Colonic mucosa (tissue), 4 donors: ENCODE measurements around the gene BCL11B. TPM values are rescaled to one million over a fixed set of nuclear protein-coding genes. Genes with fewer than 3 reads are reported as not detected.

Experiments
- DNase-seq: peaks from one replicate; pipeline ENCODE4 v3.0.0-alpha.2; 2020
- H3K27ac ChIP-seq: fragments of 200-600 bp; one replicate; pipeline ENCODE4 v1.8.0; 2021
- H3K27me3 ChIP-seq: fragments of 200-600 bp; one replicate; pipeline ENCODE4 v1.8.0; 2021
- H3K36me3 ChIP-seq: fragments of 200-600 bp; one replicate; pipeline ENCODE4 v1.8.0; 2021
- H3K4me1 ChIP-seq: fragments of 200-600 bp; one replicate; pipeline ENCODE4 v1.8.0; 2021; ENCODE audit warnings: mild to moderate bottlenecking
- H3K4me3 ChIP-seq: fragments of 200-600 bp; one replicate; pipeline ENCODE4 v1.8.0; 2021
- H3K9ac ChIP-seq, 2 donors: one replicate each; pipeline ENCODE4 v1.7.0; 2013; ENCODE audit warnings: control low read depth in 2 of 2, low read depth in 2 of 2, low read length in 2 of 2
- H3K9me3 ChIP-seq: fragments of 200-600 bp; one replicate; pipeline ENCODE4 v1.8.0; 2021
- intact Hi-C: fragments of 100-400 bp; cut with DNase I; formaldehyde crosslinking; loops from one replicate; pipeline ENCODE4 v1.14.1; 2022
- total RNA-seq, 2 donors: library from RNA; stranded (reverse); fragmentation: NEBNext Ultra II Directional in 1 of 2; extraction: Animal tissue kit (Norgen Biotek cat#: 25700) in 1 of 2; gene quantifications; one replicate each; pipeline ENCODE4 v1.2.1, GENCODE V29; 2021
- TF ChIP-seq, protein P1 (sequence below): fragments of 200-600 bp; IDR thresholded peaks from one replicate; pipeline ENCODE4 v1.8.0; 2022; ENCODE audit warnings: antibody characterized with exemption, mild to moderate bottlenecking
- donor health status: healthy.
- donor health status: DM: no; HTN: no; CAD: no.
- donor health status: DM: no; HTN: no; CAD: no.

BCL11B gene
- total RNA-seq, 2 donors from 2014 or later = 5.6 to 10.4 TPM

- TF ChIP-seq, protein P1, sequence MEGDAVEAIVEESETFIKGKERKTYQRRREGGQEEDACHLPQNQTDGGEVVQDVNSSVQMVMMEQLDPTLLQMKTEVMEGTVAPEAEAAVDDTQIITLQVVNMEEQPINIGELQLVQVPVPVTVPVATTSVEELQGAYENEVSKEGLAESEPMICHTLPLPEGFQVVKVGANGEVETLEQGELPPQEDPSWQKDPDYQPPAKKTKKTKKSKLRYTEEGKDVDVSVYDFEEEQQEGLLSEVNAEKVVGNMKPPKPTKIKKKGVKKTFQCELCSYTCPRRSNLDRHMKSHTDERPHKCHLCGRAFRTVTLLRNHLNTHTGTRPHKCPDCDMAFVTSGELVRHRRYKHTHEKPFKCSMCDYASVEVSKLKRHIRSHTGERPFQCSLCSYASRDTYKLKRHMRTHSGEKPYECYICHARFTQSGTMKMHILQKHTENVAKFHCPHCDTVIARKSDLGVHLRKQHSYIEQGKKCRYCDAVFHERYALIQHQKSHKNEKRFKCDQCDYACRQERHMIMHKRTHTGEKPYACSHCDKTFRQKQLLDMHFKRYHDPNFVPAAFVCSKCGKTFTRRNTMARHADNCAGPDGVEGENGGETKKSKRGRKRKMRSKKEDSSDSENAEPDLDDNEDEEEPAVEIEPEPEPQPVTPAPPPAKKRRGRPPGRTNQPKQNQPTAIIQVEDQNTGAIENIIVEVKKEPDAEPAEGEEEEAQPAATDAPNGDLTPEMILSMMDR = no peak
Observed at GRCh38 chr14:99244941-99245563, 26.9 kb downstream of the BCL11B start.

GRCh38 chr14:99244367-99244901 is 27.6 kb downstream of the BCL11B start:
- Histone ChIP-seq H3K4me3 (no peak overlapping the region), H3K9ac (no peak overlapping the region), H3K4me1 (no peaks in the 10 kb centered on the region), H3K36me3 (no peaks in the 10 kb centered on the region), H3K9me3 (no peaks in the 10 kb centered on the region), H3K27ac (no peak overlapping the region), H3K27me3 (peaks cover 9% of the 10 kb centered on the region)
- no peak for DNase-seq
- TF ChIP-seq, protein P1 = no peak
- intact Hi-C loops = no loop called here

More at GRCh38 chr14:99244941-99245563, 26.9 kb downstream of the BCL11B start:
- no peak overlapping the region for H3K27ac ChIP-seq
- H3K27me3 ChIP-seq = peaks cover 9% of the 10 kb centered on the region
- intact Hi-C loops = no loop called here
- DNase-seq = no peak
- no peak overlapping the region for H3K4me3 ChIP-seq
- no peaks in the 10 kb centered on the region for H3K4me1 ChIP-seq
- H3K9ac ChIP-seq = no peak overlapping the region
- H3K9me3 ChIP-seq = no peaks in the 10 kb centered on the region
- no peaks in the 10 kb centered on the region for H3K36me3 ChIP-seq

GRCh38 chr14:99242816-99243721 is 28.9 kb downstream of the BCL11B start:
- DNase-seq = no peak
- no peak overlapping the region for H3K4me3 ChIP-seq

DNA sequence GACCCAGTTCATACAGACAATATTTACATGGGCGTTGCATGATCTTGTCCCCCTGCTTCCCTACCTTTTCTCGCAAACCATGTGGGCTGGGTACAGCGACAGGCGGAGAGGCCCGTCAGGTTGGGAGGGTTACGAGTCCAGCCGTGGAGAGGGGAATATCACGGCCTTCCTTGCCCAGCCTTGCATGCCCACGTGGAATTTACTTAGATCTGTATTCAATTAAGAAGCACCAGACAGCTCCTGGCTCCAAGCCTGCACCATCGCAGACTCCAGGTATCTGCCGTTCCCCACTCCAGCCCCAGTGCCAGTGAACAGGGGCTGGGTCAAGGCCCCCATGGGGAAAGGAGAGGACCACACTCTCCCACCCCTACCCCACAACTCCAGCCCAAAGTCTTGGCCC is 29.8 kb downstream of the BCL11B start:
- Histone ChIP-seq H3K4me3 (no peak overlapping the region), H3K27ac (no peak overlapping the region), H3K4me1 (no peaks in the 10 kb centered on the region), H3K27me3 (peaks cover 9% of the 10 kb centered on the region), H3K9me3 (no peaks in the 10 kb centered on the region), H3K9ac (peak overlapping the region in 1 of 2 donors; percentile 8), H3K36me3 (no peaks in the 10 kb centered on the region)
- TF ChIP-seq, protein P1 = no peak
- no peak for DNase-seq
- intact Hi-C loops = no loop called here

More at GRCh38 chr14:99242816-99243721, 28.9 kb downstream of the BCL11B start:
- TF ChIP-seq, protein P1 = no peak
- no peaks in the 10 kb centered on the region for H3K4me1 ChIP-seq
- H3K27me3 ChIP-seq = peaks cover 9% of the 10 kb centered on the region
- no peaks in the 10 kb centered on the region for H3K36me3 ChIP-seq
- H3K27ac ChIP-seq = no peak overlapping the region
- intact Hi-C loops = no loop called here
- no peak overlapping the region for H3K9ac ChIP-seq
- no peaks in the 10 kb centered on the region for H3K9me3 ChIP-seq

DNA sequence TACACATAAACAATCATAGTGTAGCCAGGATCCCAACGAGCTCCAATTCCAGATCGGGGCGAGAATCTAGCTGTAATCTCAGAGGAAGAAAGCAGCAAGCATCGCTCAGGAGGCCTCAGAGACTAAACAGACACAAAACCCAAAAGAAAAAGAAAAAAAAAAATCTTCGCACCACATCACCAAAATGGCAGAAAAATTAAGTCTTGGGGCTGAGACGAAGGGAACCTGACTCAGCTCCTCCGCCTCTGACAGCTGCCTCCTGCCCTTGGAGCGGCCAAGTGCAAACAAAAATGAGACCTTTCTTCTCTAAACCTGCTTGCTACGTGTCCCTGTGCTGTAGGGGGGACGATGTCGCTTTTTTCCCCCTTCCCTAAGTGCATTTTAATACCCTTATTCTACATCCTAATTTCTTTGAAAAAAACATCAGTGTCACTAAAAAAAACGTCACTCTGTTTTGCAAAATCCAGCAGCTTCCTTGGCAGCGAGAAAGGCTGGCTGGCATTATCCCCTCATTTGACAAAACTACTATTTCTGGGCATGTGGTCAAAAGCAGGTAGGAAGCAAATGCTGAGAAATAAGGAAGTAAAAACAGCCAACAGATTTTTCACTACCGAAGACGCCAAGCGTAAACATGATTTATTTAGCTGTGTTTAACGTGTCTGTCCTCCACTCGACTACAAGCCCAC is 30.5 kb downstream of the BCL11B start:
- TF ChIP-seq, protein P1 = no peak
- H3K9me3 ChIP-seq = no peaks in the 10 kb centered on the region
- intact Hi-C loops = no loop called here
- H3K4me1 ChIP-seq = no peaks in the 10 kb centered on the region
- no peak for DNase-seq
- H3K4me3 ChIP-seq = no peak overlapping the region
- H3K36me3 ChIP-seq = no peaks in the 10 kb centered on the region
- no peak overlapping the region for H3K27ac ChIP-seq
- H3K9ac ChIP-seq = peak overlapping the region in 1 of 2 donors; percentile 8
- peaks cover 4% of the 10 kb centered on the region for H3K27me3 ChIP-seq
